Stomach (tissue), 4 donors: ENCODE results near the gene NOS1.

Source experiments
- CTCF ChIP-seq, 7 experiments: fragments of 450-650 bp in 4 of 7; fragments of 200-600 bp in 3 of 7; sonication (generic) in 3 of 7; IDR thresholded peaks; one replicate each; pipeline ENCODE4 v1.5.1; 2016 to 2019; ENCODE audit warnings: antibody characterized with exemption in 7 of 7, control low read depth in 2 of 7, mild to moderate bottlenecking in 1 of 7
- EP300 ChIP-seq: sonication (generic); formaldehyde crosslinking; IDR thresholded peaks from one replicate; pipeline ENCODE4 v1.6.1; 2017; ENCODE audit warnings: antibody characterized with exemption
- POLR2A ChIP-seq, 4 donors: fragments of 450-650 bp; IDR thresholded peaks; one replicate each; pipeline ENCODE4 v1.6.1; 2016; ENCODE audit warnings: antibody characterized with exemption in 4 of 4, control low read depth in 2 of 4, mild to moderate bottlenecking in 1 of 4, moderate library complexity in 1 of 4
- POLR2AphosphoS5 ChIP-seq, 3 donors: sonication (generic); formaldehyde crosslinking; IDR thresholded peaks; one replicate each; pipeline ENCODE4 v1.6.1; 2016; ENCODE audit warnings: antibody characterized with exemption in 3 of 3

GRCh38 chr12:117344716-117345115, 16.7 kb downstream of the NOS1 start:
- TF ChIP-seq CTCF (IDR thresholded peaks at IDR 0.05) (no peak), POLR2AphosphoS5 (IDR thresholded peaks at IDR 0.05) (no peak), POLR2A (IDR thresholded peaks at IDR 0.05) (no peak), EP300 (no peak)
